Panc1 (cell line): ENCODE measurements around the gene CT45A7. TPM values are rescaled to one million over a fixed set of nuclear protein-coding genes. Genes with fewer than 3 reads are reported as not detected.
"Not testable (repeated sequence)": the region's sequence is repeated elsewhere in the genome, so short reads cannot be mapped to it uniquely, and the experiment has no call there.

Experiments used
- ATAC-seq: fragments of 200-7000 bp; cut with Tn5 transposase; 2 replicates; pipeline ENCODE4 v1.9.1; 2020; ENCODE audit warnings: mild to moderate bottlenecking, moderate library complexity
- Bru-seq: library from RNA; stranded (reverse); fragments of 400-500 nt; gene quantifications from one replicate; lab custom pipeline; 2021; lab: Mats Ljungman, UMichigan
- BruChase-seq, 2 experiments: library from RNA; stranded (reverse); fragments of 400-500 nt; gene quantifications; one replicate each; lab custom pipeline; 2021; lab: Mats Ljungman, UMichigan
- BruUV-seq: library from RNA; stranded (reverse); fragments of 400-500 nt; replicated peaks from 2 replicates; lab custom pipeline; 2021; lab: Mats Ljungman, UMichigan
- CTCF ChIA-PET: fragments of 300-600 bp; sonication (Branson Sonifier 250); formaldehyde crosslinking; loops from one replicate; lab custom pipeline; 2022; ENCODE audit warnings: antibody characterized with exemption; lab: Charles Lee
- POLR2A ChIA-PET: fragments of 300-600 bp; sonication (Branson Sonifier 250); formaldehyde crosslinking; loops from one replicate; lab custom pipeline; 2022; ENCODE audit warnings: antibody characterized with exemption; lab: Charles Lee
- DNase-seq: peaks from one replicate; pipeline ENCODE4 v3.0.0-alpha.2; 2010; ENCODE audit warnings: low read depth, low spot score
- H3K27ac ChIP-seq: 2 replicates; pipeline ENCODE4 v1.5.1; 2011; ENCODE audit warnings: mild to moderate bottlenecking, low read length, inconsistent platforms
- H3K27me3 ChIP-seq: fragments of 200-500 bp; sonication (Bioruptor generic); 2 replicates; pipeline ENCODE4 v1.6.0; 2014; ENCODE audit warnings: low read length, inconsistent platforms; ENCODE audit not compliant: control insufficient read depth, insufficient read depth
- H3K36me3 ChIP-seq: fragments of 200-500 bp; sonication (Bioruptor generic); 2 replicates; pipeline ENCODE4 v1.5.1; 2014; ENCODE audit warnings: inconsistent platforms, mild to moderate bottlenecking, low read length, moderate library complexity; ENCODE audit not compliant: control insufficient read depth, insufficient read depth
- H3K4me1 ChIP-seq: 2 replicates; pipeline ENCODE4 v1.5.1; 2011; ENCODE audit warnings: inconsistent platforms, mild to moderate bottlenecking, low read length, moderate library complexity; ENCODE audit not compliant: control insufficient read depth, insufficient read depth
- H3K4me3 ChIP-seq, 2 experiments: 2 replicates each; pipeline ENCODE4 v1.5.1; 2011 to 2012; ENCODE audit warnings: low read depth in 2 of 2, low read length in 2 of 2, mild to moderate bottlenecking in 2 of 2, inconsistent platforms in 1 of 2, moderate library complexity in 1 of 2
- H3K9me3 ChIP-seq: fragments of 200-500 bp; sonication (Bioruptor generic); 2 replicates; pipeline ENCODE4 v1.5.1; 2014; ENCODE audit warnings: low read depth, mild to moderate bottlenecking, inconsistent platforms, low read length, moderate library complexity; ENCODE audit not compliant: control insufficient read depth, insufficient read depth
- in situ Hi-C: cut with HindIII; loops from 2 replicates; pipeline ENCODE4 v1.10.0; 2016; ENCODE audit warnings: low sequenced_read_pairs, low pct_unique_long_range_greater_than_20kb
- intact Hi-C: fragments of 100-400 bp; cut with micrococcal nuclease; formaldehyde crosslinking; loops from one replicate; pipeline ENCODE4 v1.10.0; 2022; ENCODE audit not compliant: unreplicated experiment
- long read RNA-seq: library from polyadenylated mRNA; unstranded; transcript quantifications from one replicate; pipeline ENCODE4 v2.0.0, GENCODE V29; 2021; ENCODE audit not compliant: unreplicated experiment
- polyA plus RNA-seq: library from polyadenylated mRNA; unstranded; fragments of >200 nt; gene quantifications from one replicate; pipeline ENCODE4 v1.2.1, GENCODE V29; 2012; ENCODE audit warnings: missing spikeins; ENCODE audit not compliant: insufficient read length
- total RNA-seq: library from RNA; stranded (reverse); gene quantifications from one replicate; pipeline ENCODE4 v1.2.1, GENCODE V29; 2021; ENCODE audit not compliant: unreplicated experiment

Gene CT45A7
- total RNA-seq (not detected), Bru-seq, nascent RNA (not detected), BruChase-seq, experiment 1, labeled RNA remaining after a 2-hour chase (not detected), BruChase-seq, experiment 2, labeled RNA remaining after a 6-hour chase (not detected)
- not detected for polyA plus RNA-seq
- long read RNA-seq = 0 reads

DNA sequence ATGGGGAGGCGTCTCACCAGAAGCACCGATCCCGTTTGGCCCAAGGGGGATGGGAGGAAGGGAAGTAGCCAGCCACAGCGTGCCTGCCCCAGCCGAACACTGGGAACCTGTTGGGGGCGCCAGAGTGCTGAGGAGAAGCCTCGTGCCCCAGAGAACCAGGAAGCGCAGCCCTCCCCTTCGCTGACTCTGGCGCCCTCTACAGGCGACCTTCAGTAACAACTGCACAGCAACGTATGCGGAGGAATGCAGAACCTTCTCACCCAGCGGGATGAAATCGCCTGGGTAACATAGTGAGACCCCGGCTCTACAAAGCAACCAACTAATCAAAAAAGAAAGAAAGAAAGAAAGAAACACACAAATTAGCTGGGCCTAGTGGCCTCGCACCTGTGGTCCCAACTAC is at the start of gene CT45A7:
Gene CT45A7, minus strand, starts transcription at position 101 of the 400 bp plus-strand sequence. CDS start 3,747 bp downstream, outside the sequence.
- H3K27me3 ChIP-seq, POLR2A ChIA-PET, H3K4me1 ChIP-seq, in situ Hi-C loops, H3K4me3 ChIP-seq, DNase-seq, H3K36me3 ChIP-seq, H3K27ac ChIP-seq, intact Hi-C loops, BruUV-seq, ATAC-seq, CTCF ChIA-PET, H3K9me3 ChIP-seq: not testable (repeated sequence)

DNA sequence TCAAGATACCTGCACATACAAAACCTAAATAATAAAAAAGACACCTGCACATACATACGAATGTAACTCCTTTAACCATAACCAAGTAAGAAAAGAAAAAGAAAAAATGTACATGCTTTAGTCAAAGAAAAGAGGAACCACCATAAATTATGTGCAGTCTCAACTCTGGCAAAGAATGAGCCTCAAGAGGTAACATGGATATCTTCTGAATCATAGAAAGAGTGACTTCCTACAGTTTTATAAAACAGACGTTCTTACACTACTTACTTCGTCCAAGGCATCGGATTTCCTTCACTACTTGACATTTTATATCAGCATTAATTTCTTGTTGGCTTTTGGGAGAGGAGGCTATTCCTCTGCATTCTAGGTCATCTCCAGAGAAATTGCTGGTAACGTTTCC is 45.7 kb upstream of the CT45A7 start:
- DNase-seq, BruUV-seq, CTCF ChIA-PET, H3K36me3 ChIP-seq, ATAC-seq, H3K4me3 ChIP-seq, in situ Hi-C loops, H3K27ac ChIP-seq, H3K9me3 ChIP-seq, POLR2A ChIA-PET, H3K27me3 ChIP-seq, H3K4me1 ChIP-seq, intact Hi-C loops: not testable (repeated sequence)

DNA sequence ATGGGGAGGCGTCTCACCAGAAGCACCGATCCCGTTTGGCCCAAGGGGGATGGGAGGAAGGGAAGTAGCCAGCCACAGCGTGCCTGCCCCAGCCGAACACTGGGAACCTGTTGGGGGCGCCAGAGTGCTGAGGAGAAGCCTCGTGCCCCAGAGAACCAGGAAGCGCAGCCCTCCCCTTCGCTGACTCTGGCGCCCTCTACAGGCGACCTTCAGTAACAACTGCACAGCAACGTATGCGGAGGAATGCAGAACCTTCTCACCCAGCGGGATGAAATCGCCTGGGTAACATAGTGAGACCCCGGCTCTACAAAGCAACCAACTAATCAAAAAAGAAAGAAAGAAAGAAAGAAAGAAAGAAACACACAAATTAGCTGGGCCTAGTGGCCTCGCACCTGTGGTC is 34.6 kb upstream of the CT45A7 start, which contains the start of gene CT45A9:
Gene CT45A9, minus strand, starts transcription at position 101 of the 400 bp plus-strand sequence. CDS start 3,751 bp downstream, outside the sequence.
- ATAC-seq, H3K9me3 ChIP-seq, H3K27me3 ChIP-seq, DNase-seq, H3K4me3 ChIP-seq, H3K36me3 ChIP-seq, intact Hi-C loops, H3K27ac ChIP-seq, POLR2A ChIA-PET, BruUV-seq, H3K4me1 ChIP-seq, CTCF ChIA-PET, in situ Hi-C loops: not testable (repeated sequence)

- CTCF ChIA-PET = not testable (repeated sequence)
These were observed 17.4 kb upstream of the CT45A7 start, which contains the start of gene CT45A8 for GRCh38 chrX:135854438-135854837. TSS of gene CT45A8 (minus strand) at chrX:135854538. CDS start at chrX:135850783, 3,755 bp downstream.

GRCh38 chrX:135819912-135820311 is 17.2 kb downstream of the CT45A7 start, which contains the start of gene CT45A2:
TSS of gene CT45A2 (minus strand) at chrX:135820012. CDS start at chrX:135816265, 3,747 bp downstream.
- in situ Hi-C loops, H3K36me3 ChIP-seq, H3K4me3 ChIP-seq, CTCF ChIA-PET, ATAC-seq, H3K27me3 ChIP-seq, H3K9me3 ChIP-seq, H3K4me1 ChIP-seq, POLR2A ChIA-PET, DNase-seq, BruUV-seq, intact Hi-C loops, H3K27ac ChIP-seq: not testable (repeated sequence)

More at GRCh38 chrX:135854438-135854837, 17.4 kb upstream of the CT45A7 start, which contains the start of gene CT45A8:
- in situ Hi-C loops, POLR2A ChIA-PET, H3K27ac ChIP-seq, H3K9me3 ChIP-seq, H3K4me1 ChIP-seq, DNase-seq, intact Hi-C loops, H3K4me3 ChIP-seq, ATAC-seq, H3K36me3 ChIP-seq, H3K27me3 ChIP-seq, BruUV-seq: not testable (repeated sequence)

DNA sequence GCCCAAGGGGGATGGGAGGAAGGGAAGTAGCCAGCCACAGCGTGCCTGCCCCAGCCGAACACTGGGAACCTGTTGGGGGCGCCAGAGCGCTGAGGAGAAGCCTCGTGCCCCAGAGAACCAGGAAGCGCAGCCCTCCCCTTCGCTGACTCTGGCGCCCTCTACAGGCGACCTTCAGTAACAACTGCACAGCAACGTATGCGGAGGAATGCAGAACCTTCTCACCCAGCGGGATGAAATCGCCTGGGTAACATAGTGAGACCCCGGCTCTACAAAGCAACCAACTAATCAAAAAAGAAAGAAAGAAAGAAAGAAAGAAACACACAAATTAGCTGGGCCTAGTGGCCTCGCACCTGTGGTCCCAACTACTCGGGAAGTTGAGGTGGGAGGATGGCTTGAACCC is 34.4 kb downstream of the CT45A7 start, which contains the start of gene CT45A6:
Gene CT45A6, minus strand, starts transcription at position 101 of the 400 bp plus-strand sequence. CDS start 3,794 bp downstream, outside the sequence.
- H3K4me3 ChIP-seq, intact Hi-C loops, H3K9me3 ChIP-seq, CTCF ChIA-PET, BruUV-seq, H3K4me1 ChIP-seq, H3K36me3 ChIP-seq, H3K27ac ChIP-seq, H3K27me3 ChIP-seq, DNase-seq, POLR2A ChIA-PET, in situ Hi-C loops, ATAC-seq: not testable (repeated sequence)

DNA sequence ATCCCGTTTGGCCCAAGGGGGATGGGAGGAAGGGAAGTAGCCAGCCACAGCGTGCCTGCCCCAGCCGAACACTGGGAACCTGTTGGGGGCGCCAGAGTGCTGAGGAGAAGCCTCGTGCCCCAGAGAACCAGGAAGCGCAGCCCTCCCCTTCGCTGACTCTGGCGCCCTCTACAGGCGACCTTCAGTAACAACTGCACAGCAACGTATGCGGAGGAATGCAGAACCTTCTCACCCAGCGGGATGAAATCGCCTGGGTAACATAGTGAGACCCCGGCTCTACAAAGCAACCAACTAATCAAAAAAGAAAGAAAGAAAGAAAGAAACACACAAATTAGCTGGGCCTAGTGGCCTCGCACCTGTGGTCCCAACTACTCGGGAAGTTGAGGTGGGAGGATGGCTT is 51.7 kb downstream of the CT45A7 start, which contains the start of gene CT45A5:
Gene CT45A5, minus strand, starts transcription at position 101 of the 400 bp plus-strand sequence. CDS start 3,774 bp downstream, outside the sequence.
- CTCF ChIA-PET, H3K4me1 ChIP-seq: not testable (repeated sequence)

More for the DNA sequence above, 51.7 kb downstream of the CT45A7 start, which contains the start of gene CT45A5:
- H3K27me3 ChIP-seq, POLR2A ChIA-PET, in situ Hi-C loops, H3K27ac ChIP-seq, intact Hi-C loops, H3K9me3 ChIP-seq, BruUV-seq, H3K4me3 ChIP-seq, H3K36me3 ChIP-seq, ATAC-seq, DNase-seq: not testable (repeated sequence)
